WTC11 (cell line): ENCODE data around the gene COL18A1.

Source experiments
- CREB1 ChIP-seq: sonication (generic); formaldehyde crosslinking; IDR thresholded peaks from 2 replicates; pipeline ENCODE4 v1.8.0; 2023; ENCODE audit warnings: mild to moderate bottlenecking, missing genetic modification reagents
- JUN ChIP-seq: sonication (generic); formaldehyde crosslinking; IDR thresholded peaks from 2 replicates; pipeline ENCODE4 v1.8.0; 2023; ENCODE audit warnings: mild to moderate bottlenecking, missing genetic modification reagents
- TF ChIP-seq, protein P1 (sequence below): fragments of 200-600 bp; IDR thresholded peaks from 2 replicates; pipeline ENCODE4 v1.8.0; 2022; ENCODE audit warnings: antibody characterized with exemption
- TF ChIP-seq, protein P2 (sequence below): sonication (generic); formaldehyde crosslinking; IDR thresholded peaks from 2 replicates; pipeline ENCODE4 v1.8.0; 2022; ENCODE audit warnings: mild to moderate bottlenecking, missing genetic modification reagents

DNA sequence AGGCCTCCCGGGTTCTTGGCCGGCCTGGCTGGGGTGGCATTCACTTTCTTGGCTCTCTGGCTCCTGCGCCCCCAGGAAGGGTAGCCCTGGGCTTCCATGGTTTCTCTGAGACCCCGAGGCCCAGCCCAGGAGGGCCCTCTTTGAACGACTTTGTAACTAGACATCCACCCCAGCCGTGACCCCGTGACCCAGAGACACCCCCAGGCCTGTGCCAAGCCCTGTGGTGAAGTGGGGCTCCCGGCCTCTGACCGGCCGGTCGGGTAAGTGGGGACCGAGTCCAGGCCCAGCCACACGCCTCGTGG lies 64.0 kb downstream of the COL18A1 start:
- no peak for TF ChIP-seq CREB1 (CRISPR knock-in tag)
- TF ChIP-seq, protein P1, sequence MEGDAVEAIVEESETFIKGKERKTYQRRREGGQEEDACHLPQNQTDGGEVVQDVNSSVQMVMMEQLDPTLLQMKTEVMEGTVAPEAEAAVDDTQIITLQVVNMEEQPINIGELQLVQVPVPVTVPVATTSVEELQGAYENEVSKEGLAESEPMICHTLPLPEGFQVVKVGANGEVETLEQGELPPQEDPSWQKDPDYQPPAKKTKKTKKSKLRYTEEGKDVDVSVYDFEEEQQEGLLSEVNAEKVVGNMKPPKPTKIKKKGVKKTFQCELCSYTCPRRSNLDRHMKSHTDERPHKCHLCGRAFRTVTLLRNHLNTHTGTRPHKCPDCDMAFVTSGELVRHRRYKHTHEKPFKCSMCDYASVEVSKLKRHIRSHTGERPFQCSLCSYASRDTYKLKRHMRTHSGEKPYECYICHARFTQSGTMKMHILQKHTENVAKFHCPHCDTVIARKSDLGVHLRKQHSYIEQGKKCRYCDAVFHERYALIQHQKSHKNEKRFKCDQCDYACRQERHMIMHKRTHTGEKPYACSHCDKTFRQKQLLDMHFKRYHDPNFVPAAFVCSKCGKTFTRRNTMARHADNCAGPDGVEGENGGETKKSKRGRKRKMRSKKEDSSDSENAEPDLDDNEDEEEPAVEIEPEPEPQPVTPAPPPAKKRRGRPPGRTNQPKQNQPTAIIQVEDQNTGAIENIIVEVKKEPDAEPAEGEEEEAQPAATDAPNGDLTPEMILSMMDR, result no peak
- TF ChIP-seq JUN, result no peak
- TF ChIP-seq, protein P2, sequence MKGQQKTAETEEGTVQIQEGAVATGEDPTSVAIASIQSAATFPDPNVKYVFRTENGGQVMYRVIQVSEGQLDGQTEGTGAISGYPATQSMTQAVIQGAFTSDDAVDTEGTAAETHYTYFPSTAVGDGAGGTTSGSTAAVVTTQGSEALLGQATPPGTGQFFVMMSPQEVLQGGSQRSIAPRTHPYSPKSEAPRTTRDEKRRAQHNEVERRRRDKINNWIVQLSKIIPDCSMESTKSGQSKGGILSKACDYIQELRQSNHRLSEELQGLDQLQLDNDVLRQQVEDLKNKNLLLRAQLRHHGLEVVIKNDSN (CRISPR knock-in tag), result no peak
